GM21825 (cell line): ENCODE data around the gene LRRN1.
"Not testable (repeated sequence)": the region's sequence is repeated elsewhere in the genome, so short reads cannot be mapped to it uniquely, and the experiment has no call there.

Source experiments
- ATAC-seq: cut with Tn5 transposase; IDR thresholded peaks from one replicate; pipeline ENCODE4 v1.9.1; 2021; ENCODE audit warnings: mild to moderate bottlenecking, moderate library complexity; ENCODE audit not compliant: unreplicated experiment

The LRRN1 gene

GRCh38 chr3:3806856-3807255, 7.6 kb downstream of the LRRN1 start:
- ATAC-seq = no peak

GRCh38 chr3:3813013-3813412, 13.8 kb downstream of the LRRN1 start:
- no peak for ATAC-seq

GRCh38 chr3:3815206-3815605, 16.0 kb downstream of the LRRN1 start:
- ATAC-seq = no peak

- no peak for ATAC-seq
Measured at GRCh38 chr3:3816034-3816433, 16.8 kb downstream of the LRRN1 start.

GRCh38 chr3:3817865-3818264, 18.6 kb downstream of the LRRN1 start:
- ATAC-seq = no peak

GRCh38 chr3:3821777-3822176, 22.5 kb downstream of the LRRN1 start:
- ATAC-seq = no peak

- no peak for ATAC-seq
Measured at GRCh38 chr3:3825035-3825434, 25.8 kb downstream of the LRRN1 start.

GRCh38 chr3:3826521-3826920, 27.3 kb downstream of the LRRN1 start:
- no peak for ATAC-seq

GRCh38 chr3:3827111-3827510, 27.9 kb downstream of the LRRN1 start:
- ATAC-seq = no peak

- not testable (repeated sequence) for ATAC-seq
Measured at GRCh38 chr3:3828417-3828816, 29.2 kb downstream of the LRRN1 start.

- ATAC-seq = no peak
Measured at GRCh38 chr3:3836845-3837244, 37.6 kb downstream of the LRRN1 start.

- no peak for ATAC-seq
Measured at GRCh38 chr3:3842356-3842755, 43.1 kb downstream of the LRRN1 start.

- ATAC-seq = no peak
Measured at GRCh38 chr3:3847994-3848922, 49.0 kb downstream of the LRRN1 start.

- ATAC-seq = no peak
Measured at GRCh38 chr3:3848923-3849275, 49.7 kb downstream of the LRRN1 start.

- ATAC-seq = peak; percentile 96
Measured at GRCh38 chr3:3851621-3852323, 52.5 kb downstream of the LRRN1 start.

GRCh38 chr3:3853544-3853943, 54.3 kb downstream of the LRRN1 start:
- no peak for ATAC-seq

- ATAC-seq = no peak
Measured at GRCh38 chr3:3855056-3855455, 55.8 kb downstream of the LRRN1 start.

- no peak for ATAC-seq
Measured at GRCh38 chr3:3860235-3860634, 61.0 kb downstream of the LRRN1 start.

GRCh38 chr3:3862534-3862933, 63.3 kb downstream of the LRRN1 start:
- no peak for ATAC-seq

GRCh38 chr3:3875491-3875890, 76.3 kb downstream of the LRRN1 start:
- ATAC-seq = no peak

GRCh38 chr3:3881050-3881449, 81.8 kb downstream of the LRRN1 start:
- no peak for ATAC-seq

GRCh38 chr3:3887311-3887710, 88.1 kb downstream of the LRRN1 start:
- ATAC-seq = not testable (repeated sequence)
